HG03139 (cell line): ENCODE data around the gene TARM1.
"Not testable (repeated sequence)": the region's sequence is repeated elsewhere in the genome, so short reads cannot be mapped to it uniquely, and the experiment has no call there.

Experiments
- ATAC-seq: cut with Tn5 transposase; IDR thresholded peaks from one replicate; pipeline ENCODE4 v1.9.1; 2021; ENCODE audit not compliant: unreplicated experiment

The TARM1 gene

GRCh38 chr19:54099903-54100255, 18.7 kb upstream of the TARM1 start:
- not testable (repeated sequence) for ATAC-seq

GRCh38 chr19:54099190-54099902, 18.2 kb upstream of the TARM1 start:
- no peak for ATAC-seq

GRCh38 chr19:54096617-54097106, 15.5 kb upstream of the TARM1 start:
- no peak for ATAC-seq

- not testable (repeated sequence) for ATAC-seq
These were observed 14.9 kb upstream of the TARM1 start for GRCh38 chr19:54095859-54096616.

GRCh38 chr19:54095136-54095858, 14.1 kb upstream of the TARM1 start:
- ATAC-seq, result no peak

GRCh38 chr19:54094426-54095000, 13.3 kb upstream of the TARM1 start:
- ATAC-seq, result no peak

GRCh38 chr19:54084410-54084809, 3.2 kb upstream of the TARM1 start:
- ATAC-seq, result no peak

- ATAC-seq, result no peak
These were observed 3.8 kb downstream of the TARM1 start for GRCh38 chr19:54077334-54077733.

- ATAC-seq, result no peak
These were observed 6.3 kb downstream of the TARM1 start for GRCh38 chr19:54074851-54075250.

- no peak for ATAC-seq
These were observed 7.3 kb downstream of the TARM1 start for GRCh38 chr19:54073829-54074228.

GRCh38 chr19:54069470-54069869, 11.7 kb downstream of the TARM1 start:
- no peak for ATAC-seq

- no peak for ATAC-seq
These were observed 17.6 kb downstream of the TARM1 start, which contains the start of gene VSTM1 for GRCh38 chr19:54063350-54064116. Gene VSTM1, minus strand, starts transcription at chr19:54063897. Its CDS starts 120 bp downstream, at chr19:54063777.

GRCh38 chr19:54062643-54063042, 18.5 kb downstream of the TARM1 start:
- no peak for ATAC-seq

GRCh38 chr19:54047616-54048015, 33.5 kb downstream of the TARM1 start:
- no peak for ATAC-seq

- ATAC-seq, result no peak
These were observed 35.4 kb downstream of the TARM1 start for GRCh38 chr19:54045771-54046170.

GRCh38 chr19:54042989-54043388, 38.2 kb downstream of the TARM1 start:
- ATAC-seq, result no peak

- ATAC-seq, result no peak
These were observed 39.1 kb downstream of the TARM1 start for GRCh38 chr19:54041969-54042606.

GRCh38 chr19:54040003-54040402, 41.2 kb downstream of the TARM1 start:
- ATAC-seq, result no peak

- ATAC-seq, result not testable (repeated sequence)
These were observed 44.6 kb downstream of the TARM1 start for GRCh38 chr19:54036542-54036941.
